Parathyroid adenoma (tissue), 2 donors: Measurements from ENCODE around the gene TBX21.
A peak's percentile ranks its signal among the peaks of the same experiment; 100 is the strongest.

Experiments
- H2AFZ ChIP-seq: fragments of 300-600 bp; sonication (generic); one replicate; pipeline ENCODE4 v1.7.0; 2017; ENCODE audit warnings: antibody characterized with exemption, mild to moderate bottlenecking
- H3K27ac ChIP-seq: fragments of 300-600 bp; sonication (generic); one replicate; pipeline ENCODE4 v1.7.0; 2017
- H3K27me3 ChIP-seq: fragments of 300-600 bp; sonication (generic); one replicate; pipeline ENCODE4 v1.7.0; 2017; ENCODE audit warnings: low read length; ENCODE audit not compliant: control insufficient read depth, insufficient read depth
- H3K36me3 ChIP-seq: fragments of 300-600 bp; sonication (generic); one replicate; pipeline ENCODE4 v1.7.0; 2017; ENCODE audit warnings: low read length; ENCODE audit not compliant: control insufficient read depth, insufficient read depth
- H3K4me1 ChIP-seq: fragments of 300-600 bp; sonication (generic); one replicate; pipeline ENCODE4 v1.7.0; 2017; ENCODE audit warnings: control low read depth
- H3K4me2 ChIP-seq: fragments of 300-600 bp; sonication (generic); one replicate; pipeline ENCODE4 v1.7.0; 2017; ENCODE audit warnings: low read length
- H3K4me3 ChIP-seq: fragments of 300-600 bp; sonication (generic); one replicate; pipeline ENCODE4 v1.7.0; 2017; ENCODE audit warnings: low read depth, low read length
- H3K79me2 ChIP-seq: fragments of 300-600 bp; sonication (generic); one replicate; pipeline ENCODE4 v1.7.0; 2017; ENCODE audit warnings: control low read depth
- H3K9ac ChIP-seq: fragments of 300-600 bp; sonication (generic); one replicate; pipeline ENCODE4 v1.7.0; 2017; ENCODE audit warnings: mild to moderate bottlenecking
- H3K9me3 ChIP-seq: fragments of 300-600 bp; sonication (generic); one replicate; pipeline ENCODE4 v1.7.0; 2017; ENCODE audit warnings: low read length; ENCODE audit not compliant: control insufficient read depth
- CTCF ChIP-seq: fragments of 300-600 bp; sonication (generic); IDR thresholded peaks from one replicate; pipeline ENCODE4 v1.7.0; 2017; ENCODE audit warnings: antibody characterized with exemption, mild to moderate bottlenecking
- donor health status: primary hyperparathyroidism.

TBX21 gene

GRCh38 chr17:47781397-47781796, 48.4 kb downstream of the TBX21 start:
- no peak overlapping the region for H2AFZ ChIP-seq
- H3K9me3 ChIP-seq, result no peaks in the 10 kb centered on the region

GRCh38 chr17:47785538-47786123, 52.6 kb downstream of the TBX21 start:
- H3K36me3 ChIP-seq, result no peaks in the 10 kb centered on the region
- no peak overlapping the region for H3K4me3 ChIP-seq
- no peaks in the 10 kb centered on the region for H3K27me3 ChIP-seq
- TF ChIP-seq CTCF, result no peak
- no peaks in the 10 kb centered on the region for H3K79me2 ChIP-seq
- H3K9me3 ChIP-seq, result no peaks in the 10 kb centered on the region
- H3K9ac ChIP-seq, result no peak overlapping the region
- H2AFZ ChIP-seq, result no peak overlapping the region
- H3K4me1 ChIP-seq, result no peaks in the 10 kb centered on the region
- H3K4me2 ChIP-seq, result no peak overlapping the region
- no peak overlapping the region for H3K27ac ChIP-seq

More at GRCh38 chr17:47781397-47781796, 48.4 kb downstream of the TBX21 start:
- H3K79me2 ChIP-seq, result no peaks in the 10 kb centered on the region
- H3K4me2 ChIP-seq, result no peak overlapping the region
- H3K4me1 ChIP-seq, result no peaks in the 10 kb centered on the region
- H3K27ac ChIP-seq, result no peak overlapping the region
- no peaks in the 10 kb centered on the region for H3K36me3 ChIP-seq
- H3K9ac ChIP-seq, result no peak overlapping the region
- H3K4me3 ChIP-seq, result no peak overlapping the region
- no peaks in the 10 kb centered on the region for H3K27me3 ChIP-seq
- no peak for TF ChIP-seq CTCF

GRCh38 chr17:47789611-47790561, 56.9 kb downstream of the TBX21 start:
- peak; percentile 43 for TF ChIP-seq CTCF
- Histone ChIP-seq H3K4me1 (no peaks in the 10 kb centered on the region), H3K9ac (no peak overlapping the region), H3K27ac (no peak overlapping the region), H3K79me2 (no peaks in the 10 kb centered on the region), H2AFZ (peak overlapping the region; percentile 80), H3K27me3 (no peaks in the 10 kb centered on the region), H3K9me3 (no peaks in the 10 kb centered on the region), H3K4me2 (peak overlapping the region; percentile 30), H3K4me3 (no peak overlapping the region), H3K36me3 (no peaks in the 10 kb centered on the region)

- no peaks in the 10 kb centered on the region for H3K36me3 ChIP-seq
- H3K4me2 ChIP-seq, result no peak overlapping the region
- H2AFZ ChIP-seq, result no peak overlapping the region
- H3K79me2 ChIP-seq, result no peaks in the 10 kb centered on the region
- TF ChIP-seq CTCF, result no peak
- H3K9ac ChIP-seq, result no peak overlapping the region
- no peak overlapping the region for H3K4me3 ChIP-seq
- H3K4me1 ChIP-seq, result no peaks in the 10 kb centered on the region
- no peaks in the 10 kb centered on the region for H3K27me3 ChIP-seq
- H3K9me3 ChIP-seq, result no peaks in the 10 kb centered on the region
- no peak overlapping the region for H3K27ac ChIP-seq
Measured at GRCh38 chr17:47791025-47791424, 58.0 kb downstream of the TBX21 start.
